Subcutaneous abdominal adipose tissue (tissue), 5 donors: ENCODE results near the gene RAB20.
"Not testable (repeated sequence)": the region's sequence is repeated elsewhere in the genome, so short reads cannot be mapped to it uniquely, and the experiment has no call there.

ENCODE experiments used
- H3K27ac ChIP-seq: one replicate; pipeline ENCODE4 v1.7.0; 2013; ENCODE audit warnings: low read depth, mild to moderate bottlenecking, inconsistent platforms, low read length, moderate library complexity
- H3K27me3 ChIP-seq, 5 donors: one replicate each; pipeline ENCODE4 v1.7.0; 2013; ENCODE audit warnings: low read length in 5 of 5, inconsistent platforms in 1 of 5; ENCODE audit not compliant: control insufficient read depth in 5 of 5, insufficient read depth in 4 of 5
- H3K36me3 ChIP-seq, 5 donors: one replicate each; pipeline ENCODE4 v1.7.0; 2013; ENCODE audit warnings: low read length in 5 of 5; ENCODE audit not compliant: control insufficient read depth in 5 of 5, insufficient read depth in 5 of 5
- H3K4me1 ChIP-seq, 5 donors: one replicate each; pipeline ENCODE4 v1.7.0; 2013; ENCODE audit warnings: low read length in 5 of 5, mild to moderate bottlenecking in 3 of 5, moderate library complexity in 1 of 5; ENCODE audit not compliant: control insufficient read depth in 5 of 5, insufficient read depth in 5 of 5
- H3K4me3 ChIP-seq, 5 donors: one replicate each; pipeline ENCODE4 v1.7.0; 2013; ENCODE audit warnings: low read length in 5 of 5, low read depth in 1 of 5
- H3K9ac ChIP-seq, 5 donors: one replicate each; pipeline ENCODE4 v1.7.0; 2013; ENCODE audit warnings: low read length in 5 of 5, mild to moderate bottlenecking in 4 of 5, moderate library complexity in 3 of 5
- H3K9me3 ChIP-seq, 5 donors: one replicate each; pipeline ENCODE4 v1.7.0; 2013; ENCODE audit warnings: low read length in 5 of 5; ENCODE audit not compliant: control insufficient read depth in 5 of 5
- donor health status: healthy.
- donor health status: healthy.
- donor health status: healthy.
- donor health status: healthy.
- donor health status: healthy.

Gene RAB20

DNA sequence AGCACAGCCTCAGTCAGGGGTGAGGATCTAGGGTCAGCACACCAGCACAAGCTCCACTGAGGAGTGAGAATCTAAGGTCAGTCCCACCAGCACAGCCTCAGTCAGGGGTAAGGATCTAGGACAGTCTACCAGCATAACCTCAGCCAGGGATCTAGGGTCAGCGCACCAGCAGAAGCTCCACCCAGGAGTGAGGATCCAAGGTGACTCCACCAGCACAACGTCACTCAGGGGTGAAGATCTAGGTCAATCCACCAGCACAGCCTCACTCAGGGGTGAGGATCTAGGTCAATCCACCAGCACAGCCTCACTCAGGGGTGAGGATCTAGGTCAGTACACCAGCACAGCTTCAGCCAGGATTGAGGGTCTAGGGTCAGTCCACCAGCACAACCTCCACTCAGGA, 64.5 kb downstream of the RAB20 start:
- peaks cover 0 to 11% (median 5%) of the 10 kb centered on the region in 5 donors for H3K9me3 ChIP-seq
- no peak overlapping the region for H3K27ac ChIP-seq
- no peak overlapping the region for H3K9ac ChIP-seq
- peaks cover 24 to 98% (median 88%) of the 10 kb centered on the region in 5 donors for H3K36me3 ChIP-seq
- peaks cover 7 to 18% (median 10%) of the 10 kb centered on the region in 5 donors for H3K4me1 ChIP-seq
- no peaks in the 10 kb centered on the region for H3K27me3 ChIP-seq
- H3K4me3 ChIP-seq: no peak overlapping the region

DNA sequence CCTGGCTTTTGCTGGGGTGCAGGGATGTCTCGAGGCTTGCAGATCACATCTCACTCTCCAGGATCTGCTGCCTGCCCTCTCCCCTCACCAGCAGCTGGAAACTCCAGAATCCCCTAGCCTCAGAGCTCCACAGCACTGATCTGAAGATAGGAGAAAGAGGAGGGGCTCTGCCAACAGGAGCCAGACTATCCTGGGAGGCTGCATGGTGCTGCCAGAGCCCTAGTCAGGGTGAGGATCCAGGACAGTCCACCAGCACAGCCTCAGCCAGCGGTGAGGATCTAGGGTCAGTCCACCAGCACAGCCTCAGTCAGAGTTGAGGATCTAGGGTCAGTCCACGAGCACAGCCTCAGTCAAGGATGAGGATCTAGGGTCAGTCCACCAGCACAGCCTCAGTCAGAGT, 65.2 kb downstream of the RAB20 start:
- peak overlapping the region; percentile 10 for H3K27ac ChIP-seq
- no peak overlapping the region for H3K4me3 ChIP-seq
- peaks cover 22 to 98% (median 88%) of the 10 kb centered on the region in 5 donors for H3K36me3 ChIP-seq

DNA sequence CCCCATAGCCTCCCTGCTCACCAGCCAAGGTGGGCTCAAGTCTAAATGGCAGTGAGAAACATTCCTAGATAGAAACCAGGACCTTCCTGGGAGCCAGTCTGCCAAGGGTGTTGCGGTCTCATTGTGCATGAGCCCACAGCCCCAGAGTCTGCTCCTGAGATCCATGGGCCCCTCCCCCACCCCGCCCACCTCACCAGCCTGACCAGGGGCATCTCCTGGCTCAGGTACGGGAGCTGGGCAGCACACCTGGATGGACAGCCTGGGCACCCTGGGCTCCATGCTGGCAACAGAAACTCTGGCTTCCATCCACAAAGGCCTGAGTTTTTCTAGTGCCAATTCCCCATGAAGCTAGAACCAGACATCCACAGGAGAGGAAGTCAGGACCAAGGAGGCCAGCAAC, 65.6 kb downstream of the RAB20 start:
- H3K27me3 ChIP-seq: no peaks in the 10 kb centered on the region
- no peak overlapping the region for H3K4me3 ChIP-seq
- H3K9ac ChIP-seq: no peak overlapping the region
- H3K27ac ChIP-seq: peak overlapping the region; percentile 10
- H3K9me3 ChIP-seq: peaks cover 0 to 7% (median 5%) of the 10 kb centered on the region in 5 donors
- H3K4me1 ChIP-seq: peaks cover 7 to 17% (median 10%) of the 10 kb centered on the region in 5 donors
- H3K36me3 ChIP-seq: peaks cover 22 to 98% (median 91%) of the 10 kb centered on the region in 5 donors

More for the DNA sequence above, 65.2 kb downstream of the RAB20 start:
- Histone ChIP-seq H3K9me3 (peaks cover 0 to 11% (median 5%) of the 10 kb centered on the region in 5 donors), H3K9ac (no peak overlapping the region), H3K27me3 (no peaks in the 10 kb centered on the region), H3K4me1 (peaks cover 7 to 18% (median 10%) of the 10 kb centered on the region in 5 donors)

DNA sequence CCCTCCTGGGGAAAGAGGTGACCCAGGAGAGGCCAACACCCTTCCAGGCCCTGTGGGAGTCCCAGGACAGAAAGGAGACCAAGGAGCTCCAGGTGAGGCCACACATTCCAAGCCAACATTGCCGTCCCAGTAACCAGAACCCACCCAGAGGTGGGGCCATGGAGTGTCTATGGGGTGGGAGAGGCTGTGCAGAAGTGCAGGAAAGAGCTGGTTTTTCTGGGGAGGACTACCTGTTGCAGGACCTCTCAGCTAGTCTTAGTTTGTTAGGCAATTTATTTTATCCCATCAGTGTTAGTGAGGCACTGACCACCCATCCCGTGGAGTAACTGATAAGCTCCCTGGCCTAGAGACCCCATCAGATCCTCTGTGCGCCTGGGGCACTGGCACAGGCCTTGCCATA, 66.1 kb downstream of the RAB20 start:
- Histone ChIP-seq H3K27ac (no peak overlapping the region), H3K27me3 (no peaks in the 10 kb centered on the region), H3K36me3 (peaks cover 17 to 98% (median 91%) of the 10 kb centered on the region in 5 donors), H3K4me1 (peaks cover 7 to 12% (median 10%) of the 10 kb centered on the region in 5 donors), H3K4me3 (no peak overlapping the region), H3K9me3 (peaks cover 0 to 2% (median 0%) of the 10 kb centered on the region in 5 donors), H3K9ac (no peak overlapping the region)

DNA sequence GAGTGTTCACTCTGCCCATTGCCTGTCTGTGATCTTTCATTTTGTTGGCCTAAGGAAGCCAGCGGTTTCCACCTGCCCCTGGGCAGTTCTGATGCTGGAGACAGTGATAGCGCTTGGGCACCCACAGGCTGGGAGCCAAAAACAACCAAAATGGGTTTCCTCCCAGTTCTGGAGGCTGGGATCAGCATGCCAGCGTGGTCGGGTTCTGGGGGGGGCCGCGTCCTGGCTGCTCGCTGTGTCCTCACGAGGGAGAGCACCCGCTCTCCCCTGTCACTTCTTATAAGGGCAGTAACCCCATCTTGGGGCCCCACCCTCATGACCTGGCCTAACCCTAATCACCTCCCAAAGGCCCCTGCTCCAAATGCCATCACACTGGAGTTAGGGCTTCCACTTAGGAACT, 67.9 kb downstream of the RAB20 start:
- H3K4me1 ChIP-seq: peaks cover 0 to 2% (median 0%) of the 10 kb centered on the region in 5 donors
- H3K4me3 ChIP-seq: no peak overlapping the region
- no peaks in the 10 kb centered on the region for H3K9me3 ChIP-seq
- peaks cover 9 to 98% (median 94%) of the 10 kb centered on the region in 5 donors for H3K36me3 ChIP-seq
- no peaks in the 10 kb centered on the region for H3K27me3 ChIP-seq
- no peak overlapping the region for H3K27ac ChIP-seq
- no peak overlapping the region for H3K9ac ChIP-seq

DNA sequence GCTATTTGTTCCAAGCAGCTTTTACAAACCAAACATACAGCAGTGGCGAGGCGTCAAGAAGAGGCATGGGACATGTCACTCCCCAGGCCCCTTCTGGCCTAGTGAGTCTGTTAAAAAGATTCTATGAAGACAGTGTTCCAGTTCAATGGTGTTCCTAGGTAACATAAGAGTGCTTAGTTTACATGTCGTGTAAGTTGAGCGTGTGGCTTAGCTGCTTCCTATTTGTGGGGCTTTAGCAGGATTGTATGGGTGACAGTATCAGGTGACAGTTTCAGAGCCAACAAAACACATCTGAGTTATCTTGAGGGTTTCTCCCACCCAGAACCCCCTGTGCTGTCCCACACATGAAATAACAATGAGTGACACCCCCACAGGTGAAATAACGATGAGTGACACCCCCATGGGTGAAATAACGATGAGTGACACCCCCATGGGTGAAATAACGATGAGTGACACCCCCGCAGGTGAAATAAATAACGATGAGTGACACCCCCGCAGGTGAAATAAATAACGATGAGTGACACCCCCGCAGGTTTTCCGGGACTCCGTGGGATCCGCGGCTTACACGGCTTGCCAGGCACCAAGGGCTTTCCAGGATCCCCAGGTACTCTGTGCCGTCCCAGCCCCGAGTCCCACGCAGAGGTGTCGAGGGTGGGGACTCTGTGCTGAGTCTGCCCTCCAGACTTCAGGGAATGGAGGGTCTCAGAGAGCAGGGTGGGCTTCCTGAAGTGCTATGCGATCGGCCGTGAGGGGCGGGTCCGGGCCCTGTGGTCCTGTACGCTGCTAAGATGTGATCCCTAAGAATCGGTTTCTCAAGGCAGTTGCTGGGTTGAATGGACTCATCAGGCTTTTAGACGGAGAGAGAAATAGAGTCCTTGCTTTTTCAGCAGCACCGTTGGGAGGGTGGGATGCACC, 68.6 kb downstream of the RAB20 start:
- Histone ChIP-seq H3K27me3 (no peaks in the 10 kb centered on the region), H3K36me3 (peaks cover 4 to 97% (median 93%) of the 10 kb centered on the region in 5 donors), H3K9me3 (no peaks in the 10 kb centered on the region), H3K9ac (no peak overlapping the region), H3K27ac (no peak overlapping the region), H3K4me3 (no peak overlapping the region), H3K4me1 (no peaks in the 10 kb centered on the region)

DNA sequence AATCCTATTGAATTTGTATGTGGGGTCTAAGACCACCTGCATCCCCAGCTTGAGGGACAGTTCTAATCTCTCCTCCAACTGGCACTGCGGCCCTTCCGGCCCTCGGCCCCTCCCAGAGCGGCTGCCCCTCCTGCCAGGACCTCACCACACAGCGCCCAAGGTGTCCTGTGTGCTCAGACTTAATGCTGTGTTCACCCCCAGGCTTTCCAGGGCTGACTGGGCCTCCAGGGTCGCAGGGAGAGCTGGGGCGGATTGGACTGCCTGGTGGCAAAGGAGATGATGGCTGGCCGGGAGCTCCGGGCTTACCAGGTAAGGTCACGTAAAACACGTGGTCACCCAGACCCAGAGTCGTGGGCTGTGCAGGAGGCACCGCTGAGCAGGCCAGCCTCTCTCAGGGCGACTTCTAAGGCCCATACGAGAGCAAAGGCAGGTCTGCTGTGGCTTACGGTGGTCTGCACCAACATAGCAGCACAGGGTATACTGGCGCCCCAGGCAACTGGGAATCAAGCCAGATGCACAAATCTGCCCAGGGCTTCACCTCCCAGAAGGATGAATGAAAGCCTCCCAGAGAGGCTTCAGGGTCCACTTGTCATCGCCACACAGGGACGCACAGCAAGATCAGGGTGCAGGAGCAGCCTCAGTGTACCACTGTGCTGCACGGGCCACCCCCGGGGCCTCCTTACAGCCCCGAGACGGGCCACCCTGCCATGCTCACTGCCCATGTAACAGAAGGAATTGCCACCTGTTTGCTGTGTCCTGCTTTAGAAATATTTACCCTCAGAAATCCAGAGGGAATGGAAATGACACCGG, 69.4 kb downstream of the RAB20 start:
- Histone ChIP-seq H3K9ac (no peak overlapping the region), H3K27me3 (no peaks in the 10 kb centered on the region), H3K4me1 (no peaks in the 10 kb centered on the region), H3K4me3 (no peak overlapping the region), H3K9me3 (no peaks in the 10 kb centered on the region), H3K27ac (no peak overlapping the region), H3K36me3 (peaks cover 9 to 97% (median 94%) of the 10 kb centered on the region in 5 donors)

DNA sequence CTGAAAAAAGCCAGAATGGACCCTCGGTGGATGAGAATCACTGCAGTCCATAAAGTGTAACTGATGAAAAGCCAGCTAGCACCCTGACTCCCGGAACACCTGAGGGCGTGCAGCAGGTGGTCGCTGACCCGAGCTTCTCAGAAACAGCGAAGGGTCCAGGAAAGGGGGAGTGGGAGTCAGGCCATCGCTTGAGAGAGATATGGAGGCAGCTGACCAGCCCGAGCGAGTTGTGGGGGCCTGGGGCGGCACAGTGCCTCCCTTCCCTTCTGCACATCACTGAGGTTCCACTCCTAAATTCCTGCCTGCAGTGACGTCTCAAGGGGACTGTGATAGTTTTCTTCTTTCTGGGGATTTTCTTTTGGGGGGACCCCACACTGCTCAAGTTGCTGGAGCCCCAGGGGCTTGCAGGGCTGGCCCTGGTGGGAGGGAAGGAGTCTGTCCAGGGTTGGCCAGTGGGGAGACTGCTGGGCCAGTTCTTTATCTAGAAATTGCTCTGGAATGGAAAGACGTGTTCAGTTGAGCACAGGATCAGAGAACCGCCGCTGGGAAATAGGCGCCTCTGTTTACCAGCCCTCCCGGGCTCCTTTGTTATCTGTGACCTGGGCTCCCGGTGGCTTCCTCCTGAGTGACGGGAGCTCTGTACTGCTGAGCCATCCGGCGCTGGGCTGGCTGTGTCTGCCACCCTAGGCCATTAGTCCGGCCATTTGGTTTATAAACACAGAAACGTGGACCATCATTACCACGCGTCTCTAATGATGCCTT, 71.3 kb downstream of the RAB20 start:
- H3K9ac ChIP-seq: no peak overlapping the region
- H3K36me3 ChIP-seq: peaks cover 9 to 95% (median 90%) of the 10 kb centered on the region in 5 donors

DNA sequence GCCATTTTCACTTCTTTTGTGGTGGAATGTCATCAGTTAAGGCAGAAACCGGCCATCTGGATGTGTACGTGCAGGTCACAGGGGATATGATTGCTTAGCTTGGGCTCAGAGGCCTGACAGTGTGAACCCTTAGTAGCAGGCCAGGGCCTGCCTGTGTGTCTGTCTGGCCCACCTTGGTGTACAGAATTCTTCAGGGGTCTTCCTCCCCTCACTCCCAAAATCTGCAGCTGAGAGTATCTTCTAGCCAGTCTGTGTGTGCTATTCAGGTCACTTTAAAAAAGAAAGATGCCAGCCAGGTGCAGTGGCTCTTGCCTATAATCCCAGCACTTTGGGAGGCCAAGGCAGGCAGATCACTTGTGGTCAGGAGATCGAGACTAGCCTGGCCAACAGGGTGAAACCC, 74.6 kb downstream of the RAB20 start:
- not testable (repeated sequence) for H3K9ac ChIP-seq, H3K27me3 ChIP-seq, H3K4me3 ChIP-seq, H3K27ac ChIP-seq, H3K4me1 ChIP-seq, H3K9me3 ChIP-seq
- H3K36me3 ChIP-seq: peaks cover 15 to 95% (median 91%) of the 10 kb centered on the region in 5 donors

More for the DNA sequence above, 71.3 kb downstream of the RAB20 start:
- Histone ChIP-seq H3K27me3 (no peaks in the 10 kb centered on the region), H3K27ac (no peak overlapping the region), H3K4me1 (no peaks in the 10 kb centered on the region), H3K4me3 (no peak overlapping the region), H3K9me3 (no peaks in the 10 kb centered on the region)
